Loucy (cell line): ENCODE results near the gene PAQR7.

Source experiments
- H2AFZ ChIP-seq: fragments of 200-600 bp; sonication (generic); 2 replicates; pipeline ENCODE4 v1.6.0; 2016; ENCODE audit warnings: antibody characterized with exemption, mild to moderate bottlenecking, low read length, moderate library complexity
- H3F3A ChIP-seq: fragments of 200-600 bp; 2 replicates; pipeline ENCODE4 v1.6.0; 2016; ENCODE audit warnings: antibody characterized with exemption, low read depth, mild to moderate bottlenecking
- H3K27me3 ChIP-seq: fragments of 200-600 bp; sonication (generic); 2 replicates; pipeline ENCODE4 v1.6.1; 2014; ENCODE audit warnings: low read length, mild to moderate bottlenecking; ENCODE audit not compliant: insufficient read depth, poor library complexity, severe bottlenecking
- H3K36me3 ChIP-seq: fragments of 200-600 bp; sonication (generic); 2 replicates; pipeline ENCODE4 v1.6.1; 2016; ENCODE audit warnings: low read length; ENCODE audit not compliant: insufficient read depth
- H3K4me1 ChIP-seq: fragments of 200-600 bp; sonication (generic); 2 replicates; pipeline ENCODE4 v1.5.1; 2014; ENCODE audit warnings: low read length, mild to moderate bottlenecking; ENCODE audit not compliant: insufficient read depth, poor library complexity, severe bottlenecking
- H3K4me2 ChIP-seq: fragments of 200-600 bp; sonication (generic); 2 replicates; pipeline ENCODE4 v1.6.0; 2014; ENCODE audit warnings: antibody characterized with exemption, low read length, low read depth, mild to moderate bottlenecking; ENCODE audit not compliant: poor library complexity, severe bottlenecking
- H3K4me3 ChIP-seq: fragments of 200-600 bp; sonication (generic); 2 replicates; pipeline ENCODE4 v1.5.1; 2014; ENCODE audit warnings: low read length, mild to moderate bottlenecking, mixed read lengths; ENCODE audit not compliant: poor library complexity, severe bottlenecking
- H3K79me2 ChIP-seq: fragments of 200-600 bp; sonication (generic); 2 replicates; pipeline ENCODE4 v1.6.1; 2014; ENCODE audit warnings: low read length; ENCODE audit not compliant: insufficient read depth
- H3K9ac ChIP-seq: fragments of 200-600 bp; sonication (generic); 2 replicates; pipeline ENCODE4 v1.6.0; 2014; ENCODE audit warnings: mild to moderate bottlenecking, low read depth, low read length, moderate library complexity; ENCODE audit not compliant: poor library complexity, severe bottlenecking
- H3K9me2 ChIP-seq: fragments of 200-600 bp; sonication (generic); replicated peaks from 2 replicates; pipeline ENCODE4 v1.6.1; 2016; ENCODE audit warnings: low read depth, low read length, mixed read lengths
- H3K9me3 ChIP-seq: fragments of 200-600 bp; sonication (generic); 2 replicates; pipeline ENCODE4 v1.6.1; 2014; ENCODE audit warnings: mild to moderate bottlenecking, antibody characterized with exemption, low read length, low read depth; ENCODE audit not compliant: insufficient read depth
- H4K20me1 ChIP-seq: fragments of 200-600 bp; sonication (generic); 2 replicates; pipeline ENCODE4 v1.6.0; 2014; ENCODE audit warnings: antibody characterized with exemption, low read length, mild to moderate bottlenecking; ENCODE audit not compliant: insufficient read depth, poor library complexity, severe bottlenecking
- EZH2phosphoT487 ChIP-seq: fragments of 200-600 bp; IDR thresholded peaks from 2 replicates; pipeline ENCODE4 v1.6.1; 2018; ENCODE audit warnings: antibody characterized with exemption, mild to moderate bottlenecking, moderate library complexity, borderline replicate concordance
- TF ChIP-seq, protein P1 (sequence below): fragments of 200-600 bp; sonication (generic); conservative IDR thresholded peaks from 2 replicates; pipeline ENCODE4 v1.5.1; 2014; ENCODE audit warnings: mild to moderate bottlenecking, antibody characterized with exemption, low read length

PAQR7 gene

DNA sequence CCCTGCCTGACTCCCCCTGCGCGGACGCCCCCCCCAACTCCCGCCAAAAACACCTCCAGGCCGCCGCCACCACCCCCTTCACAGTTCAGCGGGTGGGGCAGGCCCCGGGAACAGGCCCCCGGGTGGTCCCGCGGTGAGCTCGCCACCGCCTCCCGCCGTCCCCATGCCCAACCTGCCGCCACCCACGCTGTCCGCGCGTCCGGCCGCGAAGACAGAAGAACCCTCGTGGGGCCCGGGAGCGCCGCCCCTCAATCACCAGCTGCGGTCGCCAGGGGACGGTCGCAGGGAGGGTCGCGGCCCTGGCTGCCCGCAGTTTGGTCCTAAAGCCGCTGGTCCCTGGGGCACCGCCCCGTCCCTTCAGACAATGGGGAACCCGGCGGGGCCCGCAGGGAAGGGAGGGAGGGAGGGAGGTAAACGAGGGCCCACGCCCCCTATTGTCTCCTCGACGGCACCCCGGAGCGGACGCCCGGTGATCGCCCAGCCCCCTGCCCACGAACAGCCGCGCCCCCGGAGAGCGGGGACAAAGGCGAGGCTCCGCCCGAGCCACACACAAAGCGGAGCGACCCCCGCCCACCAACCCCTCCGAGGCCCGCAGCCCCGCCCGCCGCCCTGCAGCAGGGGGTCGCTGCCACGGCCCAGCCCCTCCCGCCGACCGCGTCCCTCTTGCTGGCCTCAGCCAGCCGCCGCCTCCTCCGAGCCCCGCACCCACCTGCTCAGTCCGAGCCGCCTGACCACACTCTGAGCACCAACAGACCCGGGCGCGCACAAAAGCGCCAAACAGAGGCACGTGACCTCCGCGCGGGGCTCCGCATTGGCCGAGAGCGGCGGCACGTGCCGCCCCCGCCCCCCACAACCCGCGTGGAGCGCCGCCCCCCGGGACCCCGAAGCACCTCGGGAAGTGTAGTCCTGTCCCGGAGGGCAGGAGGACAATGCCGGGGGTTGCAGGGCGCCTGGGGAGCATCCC lies 30.5 kb upstream of the PAQR7 start, which contains the start of gene STMN1:
Gene STMN1 (minus strand): TSS at position 740 of the 964 bp plus-strand sequence. CDS start 1,743 bp downstream, outside the sequence.
- Histone ChIP-seq H3K4me3 (peak within 1 kb of the TSS; percentile 97), H3K4me2 (peak within 1 kb of the TSS; percentile 92), H2AFZ (peak within 1 kb of the TSS; percentile 97), H3K9ac (peak within 1 kb of the TSS; percentile 85), H4K20me1 (peaks cover 43% of the 10 kb centered on the region), H3K9me3 (no peaks in the 10 kb centered on the region), H3K9me2 (no peaks in the 10 kb centered on the region), H3K36me3 (peaks cover 36% of the 10 kb centered on the region), H3K79me2 (peaks cover 52% of the 10 kb centered on the region), H3K27me3 (peaks cover 5% of the 10 kb centered on the region), H3K4me1 (peaks cover 42% of the 10 kb centered on the region), H3F3A (no peaks in the 10 kb centered on the region)
- no peak for TF ChIP-seq EZH2phosphoT487
- TF ChIP-seq, protein P1, sequence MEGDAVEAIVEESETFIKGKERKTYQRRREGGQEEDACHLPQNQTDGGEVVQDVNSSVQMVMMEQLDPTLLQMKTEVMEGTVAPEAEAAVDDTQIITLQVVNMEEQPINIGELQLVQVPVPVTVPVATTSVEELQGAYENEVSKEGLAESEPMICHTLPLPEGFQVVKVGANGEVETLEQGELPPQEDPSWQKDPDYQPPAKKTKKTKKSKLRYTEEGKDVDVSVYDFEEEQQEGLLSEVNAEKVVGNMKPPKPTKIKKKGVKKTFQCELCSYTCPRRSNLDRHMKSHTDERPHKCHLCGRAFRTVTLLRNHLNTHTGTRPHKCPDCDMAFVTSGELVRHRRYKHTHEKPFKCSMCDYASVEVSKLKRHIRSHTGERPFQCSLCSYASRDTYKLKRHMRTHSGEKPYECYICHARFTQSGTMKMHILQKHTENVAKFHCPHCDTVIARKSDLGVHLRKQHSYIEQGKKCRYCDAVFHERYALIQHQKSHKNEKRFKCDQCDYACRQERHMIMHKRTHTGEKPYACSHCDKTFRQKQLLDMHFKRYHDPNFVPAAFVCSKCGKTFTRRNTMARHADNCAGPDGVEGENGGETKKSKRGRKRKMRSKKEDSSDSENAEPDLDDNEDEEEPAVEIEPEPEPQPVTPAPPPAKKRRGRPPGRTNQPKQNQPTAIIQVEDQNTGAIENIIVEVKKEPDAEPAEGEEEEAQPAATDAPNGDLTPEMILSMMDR = no peak

DNA sequence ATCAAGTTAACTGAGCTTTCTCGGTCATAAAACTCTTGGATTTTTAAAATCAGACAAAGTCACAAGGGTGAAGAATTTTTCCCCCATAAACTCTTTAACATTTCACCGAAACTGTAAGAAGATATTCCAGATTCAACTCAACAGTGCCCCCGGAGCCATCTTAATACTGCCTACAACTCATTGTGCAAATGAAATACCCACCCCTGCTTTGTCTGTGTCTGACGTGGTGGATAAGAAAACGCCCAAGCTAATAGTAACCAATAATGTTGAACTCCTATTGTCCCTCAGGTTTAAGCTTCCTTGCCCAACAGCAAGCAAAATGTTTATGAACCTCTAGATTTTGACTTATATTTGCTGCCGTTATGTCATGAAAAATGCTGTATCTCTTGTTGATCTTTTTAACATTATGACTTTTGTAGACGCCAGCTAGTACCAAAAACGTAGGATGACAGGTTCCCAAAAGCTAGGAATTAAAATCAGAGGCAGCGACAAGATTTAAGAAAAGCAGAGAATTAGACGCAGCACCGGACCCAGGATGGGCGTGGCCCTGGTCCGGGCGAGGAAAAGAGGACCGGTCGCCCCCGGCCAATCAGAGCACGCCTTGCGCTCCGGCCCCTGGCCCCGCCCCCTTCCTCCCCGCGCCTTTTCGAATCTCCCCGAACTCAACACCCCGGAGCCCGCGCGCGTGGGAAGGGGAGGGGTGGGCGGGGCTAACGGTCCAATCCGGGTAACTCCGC lies 29.6 kb upstream of the PAQR7 start:
- Histone ChIP-seq H3K9me2 (no peaks in the 10 kb centered on the region), H3K27me3 (peaks cover 5% of the 10 kb centered on the region), H3K4me1 (peaks cover 51% of the 10 kb centered on the region), H3K9ac (peak overlapping the region; percentile 85), H2AFZ (no peak overlapping the region), H3K4me2 (peak overlapping the region; percentile 92), H3K36me3 (peaks cover 45% of the 10 kb centered on the region), H3K4me3 (peak overlapping the region; percentile 97), H3F3A (no peaks in the 10 kb centered on the region), H3K9me3 (no peaks in the 10 kb centered on the region), H3K79me2 (peaks cover 61% of the 10 kb centered on the region), H4K20me1 (peaks cover 52% of the 10 kb centered on the region)
- TF ChIP-seq, protein P1 = peak; percentile 33; the same call in 1 of the 2 replicates
- no peak for TF ChIP-seq EZH2phosphoT487

DNA sequence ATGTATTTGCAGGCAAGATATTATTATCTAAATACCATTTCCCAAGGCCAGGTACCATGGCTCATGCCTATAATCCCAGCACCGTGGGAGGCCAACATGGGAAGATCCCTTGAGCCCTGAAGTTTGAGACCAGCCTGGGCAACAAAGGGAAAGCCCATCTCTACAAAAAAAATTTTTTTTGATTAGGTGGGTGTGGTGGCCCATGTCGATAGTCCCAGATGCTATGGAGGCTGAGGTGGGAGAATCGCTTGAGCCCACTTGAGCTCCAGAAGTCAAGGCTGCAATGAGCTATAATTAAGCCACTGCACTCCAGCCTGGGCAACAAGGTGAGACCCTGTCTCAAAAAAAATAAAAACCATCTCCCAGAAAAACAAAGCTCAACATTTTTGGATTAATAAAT lies 28.5 kb upstream of the PAQR7 start:
- peaks cover 60% of the 10 kb centered on the region for H3K4me1 ChIP-seq

More for the DNA sequence above, 28.5 kb upstream of the PAQR7 start:
- H3K9ac ChIP-seq = peak overlapping the region; percentile 85
- H3K9me2 ChIP-seq = no peaks in the 10 kb centered on the region
- TF ChIP-seq, protein P1 = no peak
- TF ChIP-seq EZH2phosphoT487 = no peak
- no peak overlapping the region for H2AFZ ChIP-seq
- peak overlapping the region; percentile 92 for H3K4me2 ChIP-seq
- peaks cover 63% of the 10 kb centered on the region for H4K20me1 ChIP-seq
- H3K9me3 ChIP-seq = no peaks in the 10 kb centered on the region
- H3K4me3 ChIP-seq = peak overlapping the region; percentile 97
- H3F3A ChIP-seq = no peaks in the 10 kb centered on the region
- H3K79me2 ChIP-seq = peaks cover 72% of the 10 kb centered on the region
- H3K36me3 ChIP-seq = peaks cover 56% of the 10 kb centered on the region
- peaks cover 5% of the 10 kb centered on the region for H3K27me3 ChIP-seq
